ENCODE measurements around the gene SUN2. TPM values are rescaled to one million over a fixed set of nuclear protein-coding genes. Genes with fewer than 3 reads are reported as not detected.

SUN2 gene
- polyA plus RNA-seq, 3 donors = 95.8 to 159 (median 97.8) TPM

DNA sequence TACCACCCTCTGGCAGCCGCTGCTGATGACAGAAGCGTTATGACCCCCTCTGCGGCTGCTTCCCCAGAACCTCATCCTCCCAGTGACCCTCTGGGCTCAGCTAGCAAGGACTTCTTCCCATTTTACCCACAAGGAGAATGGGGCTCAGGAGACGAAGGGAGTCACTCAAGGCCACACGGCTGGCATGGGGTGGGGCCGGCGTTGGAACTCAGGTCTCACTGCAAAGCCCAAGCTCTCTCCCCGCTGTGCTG lies 16.8 kb upstream of the SUN2 start:
- H3K4me2 ChIP-seq (replicated peaks; ENCODE audit: extremely low read depth, low read length, poor library complexity, severe bottlenecking) = no peak overlapping the region
- H3K79me2 ChIP-seq (ENCODE audit: insufficient read depth, low read length) = no peaks in the 10 kb centered on the region
- 95% methylated on average over 8 of the region's 8 CpGs for WGBS (ENCODE audit: insufficient coverage)
- TF ChIP-seq, protein P1, sequence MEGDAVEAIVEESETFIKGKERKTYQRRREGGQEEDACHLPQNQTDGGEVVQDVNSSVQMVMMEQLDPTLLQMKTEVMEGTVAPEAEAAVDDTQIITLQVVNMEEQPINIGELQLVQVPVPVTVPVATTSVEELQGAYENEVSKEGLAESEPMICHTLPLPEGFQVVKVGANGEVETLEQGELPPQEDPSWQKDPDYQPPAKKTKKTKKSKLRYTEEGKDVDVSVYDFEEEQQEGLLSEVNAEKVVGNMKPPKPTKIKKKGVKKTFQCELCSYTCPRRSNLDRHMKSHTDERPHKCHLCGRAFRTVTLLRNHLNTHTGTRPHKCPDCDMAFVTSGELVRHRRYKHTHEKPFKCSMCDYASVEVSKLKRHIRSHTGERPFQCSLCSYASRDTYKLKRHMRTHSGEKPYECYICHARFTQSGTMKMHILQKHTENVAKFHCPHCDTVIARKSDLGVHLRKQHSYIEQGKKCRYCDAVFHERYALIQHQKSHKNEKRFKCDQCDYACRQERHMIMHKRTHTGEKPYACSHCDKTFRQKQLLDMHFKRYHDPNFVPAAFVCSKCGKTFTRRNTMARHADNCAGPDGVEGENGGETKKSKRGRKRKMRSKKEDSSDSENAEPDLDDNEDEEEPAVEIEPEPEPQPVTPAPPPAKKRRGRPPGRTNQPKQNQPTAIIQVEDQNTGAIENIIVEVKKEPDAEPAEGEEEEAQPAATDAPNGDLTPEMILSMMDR (IDR thresholded peaks at IDR 0.05) = no peak
- H3K9ac ChIP-seq (ENCODE audit: insufficient read depth, low read length, poor library complexity, severe bottlenecking) = no peak overlapping the region
- no peaks in the 10 kb centered on the region for H3K4me1 ChIP-seq (ENCODE audit: control insufficient read depth in 1 of 2, insufficient read depth in 2 of 2, low read length in 2 of 2)
- Mint-ChIP-seq H3K36me3 (no peaks in the 10 kb centered on the region), H3K4me1 (peaks cover 4% of the 10 kb centered on the region), H3K4me3 (no peak overlapping the region), H3K27me3 (ENCODE audit: low read depth in 3 of 3) (peaks cover 0 to 2% (median 1%) of the 10 kb centered on the region in 3 donors), H3K9me3 (peaks cover 0 to 3% (median 0%) of the 10 kb centered on the region in 7 donors), H3K27ac (peak overlapping the region in 1 of 7 donors; percentile 45)
- intact Hi-C loops (cut with micrococcal nuclease) = no loop called here
- no peak overlapping the region for H3K4me3 ChIP-seq (replicated peaks in 1 of 3; ENCODE audit: low read depth in 2 of 3, low read length in 3 of 3)
- H4K20me1 ChIP-seq (ENCODE audit: insufficient read depth, low read length) = no peaks in the 10 kb centered on the region
- H3K27me3 ChIP-seq (ENCODE audit: control insufficient read depth in 2 of 2, insufficient read depth in 2 of 2, low read length in 2 of 2) = no peaks in the 10 kb centered on the region
- no peaks in the 10 kb centered on the region for H3K36me3 ChIP-seq (replicated peaks in 1 of 2; ENCODE audit: control insufficient read depth in 1 of 2, insufficient read depth in 2 of 2, low read length in 2 of 2)
- H3K9me3 ChIP-seq (replicated peaks in 1 of 2; ENCODE audit: control insufficient read depth in 1 of 2, insufficient read depth in 1 of 2, low read length in 2 of 2) = no peaks in the 10 kb centered on the region
- no peak overlapping the region for H3K27ac ChIP-seq (ENCODE audit: low read depth in 1 of 2, low read length in 2 of 2)
- H2AFZ ChIP-seq (ENCODE audit: insufficient read depth, low read depth, low read length, poor library complexity, severe bottlenecking) = no peak overlapping the region
- DNase-seq = no peak

DNA sequence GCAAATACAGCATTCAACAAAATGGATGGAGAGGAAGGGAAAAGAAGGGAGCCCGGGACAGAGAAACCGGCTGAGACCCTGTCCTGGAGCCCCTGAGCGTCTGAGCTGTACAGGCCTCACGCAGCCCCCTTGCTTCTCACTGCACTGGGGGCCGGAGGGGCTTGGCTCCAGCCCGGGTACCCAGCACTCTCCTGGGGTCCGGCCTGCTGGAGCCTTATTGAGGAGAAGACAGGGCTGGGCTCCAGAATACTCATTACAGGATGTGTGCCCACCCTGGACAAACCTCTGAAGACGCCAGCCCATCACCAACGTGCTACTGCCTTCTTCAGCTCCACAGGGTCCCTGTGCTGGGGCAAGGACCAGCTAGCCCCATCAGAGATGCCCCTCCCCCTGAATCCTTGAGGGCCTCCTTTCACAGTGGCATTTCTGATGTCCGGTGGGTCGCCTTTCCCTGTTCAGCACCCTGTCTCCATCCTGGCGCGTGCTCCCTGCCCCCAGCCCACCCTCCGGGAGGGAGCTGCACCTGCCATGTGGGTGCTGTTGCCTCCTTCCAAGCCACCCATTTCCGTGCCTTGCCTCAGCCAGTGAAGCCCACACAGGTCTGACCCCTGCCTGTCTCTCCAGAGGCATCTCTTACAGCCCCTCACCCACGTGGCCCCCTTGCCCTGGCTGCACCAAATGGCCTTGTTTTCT lies 14.6 kb upstream of the SUN2 start:
- no peaks in the 10 kb centered on the region for H4K20me1 ChIP-seq (ENCODE audit: insufficient read depth, low read length)
- DNase-seq = no peak
- intact Hi-C loops (cut with micrococcal nuclease) = no loop called here
- H3K9me3 ChIP-seq (replicated peaks in 1 of 2; ENCODE audit: control insufficient read depth in 1 of 2, insufficient read depth in 1 of 2, low read length in 2 of 2) = no peaks in the 10 kb centered on the region
- no peaks in the 10 kb centered on the region for H3K27me3 ChIP-seq (ENCODE audit: control insufficient read depth in 2 of 2, insufficient read depth in 2 of 2, low read length in 2 of 2)
- peaks cover 0 to 3% (median 0%) of the 10 kb centered on the region in 7 donors for H3K9me3 Mint-ChIP-seq
- H3K4me1 Mint-ChIP-seq = peaks cover 6% of the 10 kb centered on the region
- peak overlapping the region in 1 of 7 donors; percentile 31 for H3K27ac Mint-ChIP-seq
- no peak overlapping the region for H3K27ac ChIP-seq (ENCODE audit: low read depth in 1 of 2, low read length in 2 of 2)
- H2AFZ ChIP-seq (ENCODE audit: insufficient read depth, low read depth, low read length, poor library complexity, severe bottlenecking) = no peak overlapping the region
- TF ChIP-seq, protein P1 (IDR thresholded peaks at IDR 0.05) = no peak
- no peak overlapping the region for H3K4me3 Mint-ChIP-seq
- no peaks in the 10 kb centered on the region for H3K79me2 ChIP-seq (ENCODE audit: insufficient read depth, low read length)
- peaks cover 0 to 3% (median 1%) of the 10 kb centered on the region in 3 donors for H3K27me3 Mint-ChIP-seq (ENCODE audit: low read depth in 3 of 3)
- no peak overlapping the region for H3K4me2 ChIP-seq (replicated peaks; ENCODE audit: extremely low read depth, low read length, poor library complexity, severe bottlenecking)
- H3K4me1 ChIP-seq (ENCODE audit: control insufficient read depth in 1 of 2, insufficient read depth in 2 of 2, low read length in 2 of 2) = no peaks in the 10 kb centered on the region
- no peak overlapping the region for H3K9ac ChIP-seq (ENCODE audit: insufficient read depth, low read length, poor library complexity, severe bottlenecking)
- H3K4me3 ChIP-seq (replicated peaks in 1 of 3; ENCODE audit: low read depth in 2 of 3, low read length in 3 of 3) = no peak overlapping the region
- H3K36me3 Mint-ChIP-seq = no peaks in the 10 kb centered on the region
- no peaks in the 10 kb centered on the region for H3K36me3 ChIP-seq (replicated peaks in 1 of 2; ENCODE audit: control insufficient read depth in 1 of 2, insufficient read depth in 2 of 2, low read length in 2 of 2)
- 94% methylated on average over 15 of the region's 16 CpGs for WGBS (ENCODE audit: insufficient coverage)
